Measurements from ENCODE around the gene OPRM1. TPM values are rescaled to one million over a fixed set of nuclear protein-coding genes. Genes with fewer than 3 reads are reported as not detected.

The OPRM1 gene
- total RNA-seq, 1 experiment from 2014 or later, result not detected

DNA sequence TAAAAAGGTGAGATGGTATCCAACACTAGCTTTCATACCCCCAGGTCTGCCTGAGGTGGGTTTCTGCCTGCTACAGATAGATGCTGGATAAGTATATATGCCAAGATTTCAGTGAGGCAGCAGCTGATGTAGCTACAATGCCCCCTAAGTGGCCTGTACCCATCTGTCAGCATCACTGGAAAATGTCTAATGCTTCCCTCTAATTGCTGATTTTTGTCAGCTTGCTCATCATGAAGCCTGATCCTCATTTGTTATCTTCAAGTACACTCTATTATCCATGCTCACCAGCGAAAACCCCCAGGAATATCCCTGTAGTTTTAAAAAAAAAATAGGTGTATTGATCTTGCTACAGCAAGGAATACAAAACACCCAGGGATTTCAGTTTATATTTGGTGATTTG, 32.2 kb downstream of the OPRM1 start:
- Histone ChIP-seq H4K5ac (ENCODE audit: insufficient read length, low read depth, low read length) (no peak overlapping the region), H3K9ac (ENCODE audit: extremely low read depth, insufficient read length, low read length) (no peak overlapping the region), H2AFZ (ENCODE audit: low read length) (no peak overlapping the region), H4K20me1 (ENCODE audit: control insufficient read depth, insufficient read depth, insufficient read length) (no peaks in the 10 kb centered on the region), H3K27ac (ENCODE audit: insufficient read length, low read depth, low read length) (no peak overlapping the region), H3T11ph (ENCODE audit: low read length) (no peak overlapping the region), H3K27me3 (ENCODE audit: insufficient read depth, low read length) (no peaks in the 10 kb centered on the region), H3K4ac (ENCODE audit: low read depth, low read length) (no peak overlapping the region), H2BK120ac (ENCODE audit: low read depth, low read length, poor library complexity, severe bottlenecking) (no peak overlapping the region), H3K4me2 (ENCODE audit: insufficient read depth, insufficient read length, low read length) (no peak overlapping the region), H2BK5ac (ENCODE audit: insufficient read length, low read length) (no peak overlapping the region), H3K79me2 (ENCODE audit: insufficient read depth, low read length) (no peaks in the 10 kb centered on the region), H3K18ac (ENCODE audit: insufficient read length, low read depth, low read length) (no peak overlapping the region), H3K9me3 (ENCODE audit: control insufficient read depth, low read depth, low read length) (no peaks in the 10 kb centered on the region), H3K23ac (ENCODE audit: insufficient read length, low read depth, low read length) (no peak overlapping the region), H3K23me2 (ENCODE audit: insufficient read length, low read depth, low read length, poor library complexity, severe bottlenecking) (no peaks in the 10 kb centered on the region), H4K8ac (replicated peaks; ENCODE audit: insufficient read length, low read depth, low read length) (no peak overlapping the region), H2BK12ac (ENCODE audit: insufficient read length, low read depth, low read length) (no peak overlapping the region), H2AK5ac (ENCODE audit: insufficient read length, low read length) (no peak overlapping the region), H3K79me1 (ENCODE audit: insufficient read depth, low read depth, low read length, poor library complexity, severe bottlenecking) (no peaks in the 10 kb centered on the region), H2BK20ac (ENCODE audit: low read depth, low read length, poor library complexity, severe bottlenecking) (no peak overlapping the region), H3K14ac (ENCODE audit: insufficient read depth, low read length) (no peak overlapping the region), H2BK15ac (ENCODE audit: low read depth, low read length) (no peak overlapping the region), H3K4me1 (ENCODE audit: insufficient read depth, low read length) (no peaks in the 10 kb centered on the region), H4K91ac (ENCODE audit: insufficient read length, low read depth, low read length) (no peak overlapping the region), H3K56ac (ENCODE audit: insufficient read length, low read depth, low read length) (no peak overlapping the region)
- H3K27ac Mint-ChIP-seq, result no peak overlapping the region
- H3K4me1 Mint-ChIP-seq, result no peaks in the 10 kb centered on the region
- no peaks in the 10 kb centered on the region for H3K36me3 Mint-ChIP-seq (ENCODE audit: insufficient read depth in 1 of 3, low read depth in 3 of 3)
- no peaks in the 10 kb centered on the region for H3K27me3 Mint-ChIP-seq (ENCODE audit: low read depth)
- no CpG with 5 or more reads among the region's 1 CpG for WGBS (ENCODE audit: extremely low coverage, insufficient read length, low lambda C conversion rate)
- H3K9me3 Mint-ChIP-seq, result no peaks in the 10 kb centered on the region
- no peak overlapping the region for H3K4me3 Mint-ChIP-seq
- no peak for DNase-seq
- TF ChIP-seq, protein P1, sequence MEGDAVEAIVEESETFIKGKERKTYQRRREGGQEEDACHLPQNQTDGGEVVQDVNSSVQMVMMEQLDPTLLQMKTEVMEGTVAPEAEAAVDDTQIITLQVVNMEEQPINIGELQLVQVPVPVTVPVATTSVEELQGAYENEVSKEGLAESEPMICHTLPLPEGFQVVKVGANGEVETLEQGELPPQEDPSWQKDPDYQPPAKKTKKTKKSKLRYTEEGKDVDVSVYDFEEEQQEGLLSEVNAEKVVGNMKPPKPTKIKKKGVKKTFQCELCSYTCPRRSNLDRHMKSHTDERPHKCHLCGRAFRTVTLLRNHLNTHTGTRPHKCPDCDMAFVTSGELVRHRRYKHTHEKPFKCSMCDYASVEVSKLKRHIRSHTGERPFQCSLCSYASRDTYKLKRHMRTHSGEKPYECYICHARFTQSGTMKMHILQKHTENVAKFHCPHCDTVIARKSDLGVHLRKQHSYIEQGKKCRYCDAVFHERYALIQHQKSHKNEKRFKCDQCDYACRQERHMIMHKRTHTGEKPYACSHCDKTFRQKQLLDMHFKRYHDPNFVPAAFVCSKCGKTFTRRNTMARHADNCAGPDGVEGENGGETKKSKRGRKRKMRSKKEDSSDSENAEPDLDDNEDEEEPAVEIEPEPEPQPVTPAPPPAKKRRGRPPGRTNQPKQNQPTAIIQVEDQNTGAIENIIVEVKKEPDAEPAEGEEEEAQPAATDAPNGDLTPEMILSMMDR (conservative IDR thresholded peaks at IDR 0.05), result no peak

Data from H9 (cell line).